Measurements from ENCODE around the gene RPP25.

- TF ChIP-seq CTCF (IDR thresholded peaks at IDR 0.05; ENCODE audit: low read length) (no peak), EZH2phosphoT487 (IDR thresholded peaks at IDR 0.05; ENCODE audit: low read length) (no peak), EZH2 (optimal IDR thresholded peaks at IDR 0.05; ENCODE audit: low read depth, low read length) (no peak)
Measured at GRCh38 chr15:74995779-74996765, 39.5 kb upstream of the RPP25 start.

Measured in MM.1S (cell line).